Kidney tubule cell (primary cell): ENCODE measurements around the gene PIM3.

ENCODE experiments used
- DNase-seq: peaks from one replicate; pipeline ENCODE4 v3.0.0-alpha.2; 2018; ENCODE audit warnings: low spot score

The PIM3 gene

GRCh38 chr22:49943771-49944398, 16.7 kb upstream of the PIM3 start:
- no peak for DNase-seq

- DNase-seq: no peak
These were observed 16.1 kb upstream of the PIM3 start for GRCh38 chr22:49944399-49944891.

- DNase-seq: peak; percentile 72
These were observed 15.4 kb upstream of the PIM3 start for GRCh38 chr22:49945042-49945794.

- no peak for DNase-seq
These were observed 13.8 kb upstream of the PIM3 start for GRCh38 chr22:49946612-49947295.

GRCh38 chr22:49947296-49947622, 13.3 kb upstream of the PIM3 start:
- no peak for DNase-seq

GRCh38 chr22:49948116-49948957, 12.2 kb upstream of the PIM3 start:
- DNase-seq: no peak

GRCh38 chr22:49948958-49949913, 11.3 kb upstream of the PIM3 start:
- DNase-seq: peak; percentile 35

GRCh38 chr22:49949914-49950292, 10.7 kb upstream of the PIM3 start:
- DNase-seq: no peak

GRCh38 chr22:49950396-49950994, 10.1 kb upstream of the PIM3 start:
- no peak for DNase-seq

- DNase-seq: peak; percentile 89
These were observed 9.4 kb upstream of the PIM3 start for GRCh38 chr22:49951000-49951677.

- no peak for DNase-seq
These were observed 8.9 kb upstream of the PIM3 start for GRCh38 chr22:49951678-49951985.

- DNase-seq: peak; percentile 92
These were observed 8.3 kb upstream of the PIM3 start for GRCh38 chr22:49951986-49952896.

GRCh38 chr22:49953027-49953679, 7.4 kb upstream of the PIM3 start:
- DNase-seq: no peak

GRCh38 chr22:49953680-49954344, 6.8 kb upstream of the PIM3 start:
- DNase-seq: no peak

GRCh38 chr22:49954354-49954753, 6.2 kb upstream of the PIM3 start:
- DNase-seq: no peak

- DNase-seq: no peak
These were observed 5.5 kb upstream of the PIM3 start for GRCh38 chr22:49954991-49955580.

- DNase-seq: no peak
These were observed 4.8 kb upstream of the PIM3 start for GRCh38 chr22:49955581-49956417.
